ENCODE data around the gene NRXN3.

- TF ChIP-seq CTCF (IDR thresholded peaks at IDR 0.05 in 4 of 5, conservative IDR thresholded peaks at IDR 0.05 in 1 of 5): no peak
- no peak for TF ChIP-seq POLR2A (IDR thresholded peaks at IDR 0.05)
Observed at GRCh38 chr14:79788346-79788745, 1618.2 kb downstream of the NRXN3 start.
